ENCODE results near the gene SLC22A4.

DNA sequence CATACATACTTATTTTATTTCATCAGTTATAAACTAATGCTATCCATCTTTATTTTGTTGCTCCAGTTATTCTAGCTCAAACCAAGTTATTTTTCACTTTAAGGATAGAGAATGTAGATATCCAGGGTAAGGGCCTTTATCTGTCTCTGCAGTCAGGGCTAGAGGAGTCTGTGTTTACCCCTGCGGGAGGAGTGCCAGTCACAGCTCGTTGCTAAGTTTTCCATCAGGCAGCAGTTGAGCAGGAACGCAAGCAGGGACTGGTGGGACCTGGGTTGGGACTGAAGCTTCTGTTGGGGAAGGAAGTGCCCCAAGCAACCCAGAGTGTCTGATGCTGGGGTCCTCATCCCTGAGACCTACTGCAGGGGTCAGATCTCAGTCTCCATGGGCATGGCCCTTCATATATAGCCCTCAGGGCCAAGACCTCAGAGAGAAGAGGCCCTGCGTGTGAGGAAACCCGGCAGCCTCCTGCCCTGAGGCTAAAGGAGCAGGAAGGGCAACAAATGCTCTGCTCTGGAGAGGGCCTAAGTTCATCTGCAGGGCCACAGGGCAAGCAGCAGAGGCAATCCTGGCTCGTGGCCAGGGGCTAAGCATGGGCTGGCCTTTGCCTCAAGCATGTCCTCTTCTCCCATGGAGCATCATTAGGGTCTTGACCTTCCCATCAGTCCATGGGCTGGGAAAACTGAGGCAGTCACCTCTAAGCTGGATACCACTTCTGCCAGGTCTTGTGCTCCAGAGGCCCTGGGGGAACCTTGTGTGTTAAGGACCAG lies 6.6 kb downstream of the SLC22A4 start:
- no peak for TF ChIP-seq EZH2 (IDR thresholded peaks at IDR 0.05; ENCODE audit: insufficient read depth, poor library complexity, severe bottlenecking)
- TF ChIP-seq EZH2phosphoT487 (IDR thresholded peaks at IDR 0.05; ENCODE audit: insufficient read depth, low read depth): no peak

Data from GM23248 (cell line).